Cardiac muscle cell (in vitro differentiated cells and primary cell): ENCODE measurements around the gene ACOXL. TPM values are rescaled to one million over a fixed set of nuclear protein-coding genes. Genes with fewer than 3 reads are reported as not detected.

Experiments
- DNase-seq, 2 donors: peaks; one replicate each; pipeline versions ENCODE4 v3.0.0 to v3.0.0-alpha.2; 2010 to 2017; ENCODE audit warnings: low read depth in 1 of 2, low spot score in 1 of 2
- H3K27ac ChIP-seq: fragments of 200-600 bp; sonication (generic); 2 replicates; pipeline ENCODE4 v1.5.1; 2016
- H3K27me3 ChIP-seq: fragments of 200-600 bp; sonication (generic); 2 replicates; pipeline ENCODE4 v1.6.0; 2016; ENCODE audit warnings: control low read depth
- H3K36me3 ChIP-seq: fragments of 200-600 bp; sonication (generic); 2 replicates; pipeline ENCODE4 v1.5.1; 2016; ENCODE audit warnings: control low read depth
- H3K4me1 ChIP-seq: fragments of 200-600 bp; sonication (generic); 2 replicates; pipeline ENCODE4 v1.8.1; 2017; ENCODE audit warnings: low read depth, mild to moderate bottlenecking, mixed run types
- H3K4me3 ChIP-seq: fragments of 200-600 bp; sonication (generic); 2 replicates; pipeline ENCODE4 v1.5.1; 2016; ENCODE audit warnings: mild to moderate bottlenecking
- H3K9me3 ChIP-seq: fragments of 200-600 bp; sonication (generic); 2 replicates; pipeline ENCODE4 v1.5.1; 2017; ENCODE audit warnings: low read depth, mild to moderate bottlenecking, control low read depth
- CTCF ChIP-seq: IDR thresholded peaks from 2 replicates; pipeline ENCODE4 v1.5.1; 2012; ENCODE audit warnings: low read depth, mild to moderate bottlenecking, low read length
- polyA plus RNA-seq: library from polyadenylated mRNA; unstranded; fragments of >200 nt; fragmentation: Nextera tagmentation; extraction: Ambion mirVana; gene quantifications from 2 replicates; pipeline ENCODE4 v1.2.1, GENCODE V29; 2016
- total RNA-seq: library from RNA; depleted of rRNA; stranded (reverse); fragments of >200 nt; gene quantifications from 2 replicates; pipeline ENCODE4 v1.2.3, GENCODE V29; 2016

ACOXL gene
- total and polyA plus RNA-seq, 2 experiments from 2014 or later = 0.89 to 2.4 TPM

GRCh38 chr2:110881908-110882307 lies 149.5 kb downstream of the ACOXL start:
- Histone ChIP-seq H3K4me1 (peaks cover 7% of the 10 kb centered on the region), H3K9me3 (no peaks in the 10 kb centered on the region)
- TF ChIP-seq CTCF = no peak

GRCh38 chr2:110883406-110883805 lies 151.0 kb downstream of the ACOXL start:
- no peaks in the 10 kb centered on the region for H3K4me1 ChIP-seq
- no peaks in the 10 kb centered on the region for H3K36me3 ChIP-seq
- no peak for TF ChIP-seq CTCF
- H3K9me3 ChIP-seq = no peaks in the 10 kb centered on the region
- H3K27me3 ChIP-seq = no peaks in the 10 kb centered on the region
- H3K4me3 ChIP-seq = no peak overlapping the region
- no peak overlapping the region for H3K27ac ChIP-seq
- DNase-seq = no peak

More at GRCh38 chr2:110881908-110882307, 149.5 kb downstream of the ACOXL start:
- Histone ChIP-seq H3K27me3 (no peaks in the 10 kb centered on the region), H3K27ac (no peak overlapping the region), H3K4me3 (no peak overlapping the region), H3K36me3 (no peaks in the 10 kb centered on the region)
- DNase-seq = no peak

- no peak overlapping the region for H3K4me3 ChIP-seq
- no peak for TF ChIP-seq CTCF
- no peak for DNase-seq
- H3K9me3 ChIP-seq = no peaks in the 10 kb centered on the region
- H3K4me1 ChIP-seq = no peaks in the 10 kb centered on the region
- H3K27ac ChIP-seq = no peak overlapping the region
- H3K27me3 ChIP-seq = no peaks in the 10 kb centered on the region
- H3K36me3 ChIP-seq = no peaks in the 10 kb centered on the region
These were observed 152.9 kb downstream of the ACOXL start for GRCh38 chr2:110885256-110885655.

GRCh38 chr2:110886826-110887573 lies 154.6 kb downstream of the ACOXL start:
- Histone ChIP-seq H3K27me3 (no peaks in the 10 kb centered on the region), H3K27ac (no peak overlapping the region), H3K4me1 (no peaks in the 10 kb centered on the region), H3K9me3 (no peaks in the 10 kb centered on the region), H3K36me3 (no peaks in the 10 kb centered on the region), H3K4me3 (no peak overlapping the region)
- no peak for DNase-seq
- TF ChIP-seq CTCF = no peak

- H3K27ac ChIP-seq = no peak overlapping the region
- no peaks in the 10 kb centered on the region for H3K4me1 ChIP-seq
- H3K36me3 ChIP-seq = no peaks in the 10 kb centered on the region
- TF ChIP-seq CTCF = no peak
- H3K4me3 ChIP-seq = no peak overlapping the region
- DNase-seq = no peak
- H3K27me3 ChIP-seq = no peaks in the 10 kb centered on the region
- H3K9me3 ChIP-seq = no peaks in the 10 kb centered on the region
These were observed 156.0 kb downstream of the ACOXL start for GRCh38 chr2:110888411-110888810.
